ENCODE data around the gene ATP6V1B1. TPM values are rescaled to one million over a fixed set of nuclear protein-coding genes. Genes with fewer than 3 reads are reported as not detected.

Gene ATP6V1B1
- total and polyA plus RNA-seq, 10 of the 15 experiments (the other 5 are each of a cell fraction or from before 2014, with no cell fraction given) = not detected

- peak; percentile 68 for FAIRE-seq
- intact Hi-C loops (cut with micrococcal nuclease; ENCODE audit: unreplicated experiment) = no loop called here
- 0 out of 2 replicates have a peak overlapping the region, but pooled peaks have one; percentile 38 for H2AFZ ChIP-seq (ENCODE audit: control insufficient read depth, low read depth, low read length)
- CTCF ChIA-PET = interaction anchor here (0.9 to 2.2 kb wide), 11 partner anchors 9 to 681 kb away, joined by 3 to 18 read pairs (median 4); partner anchors contain the start of genes NAGK and TEX261
- no TSS peak for BruUV-seq (replicated peaks)
- H3K9ac ChIP-seq (ENCODE audit: control insufficient read depth, insufficient read depth, low read length) = no peak overlapping the region
- SMC1A ChIA-PET (ENCODE audit: uncharacterized antibody, unreplicated experiment) = interaction anchor here (1.0 to 2.0 kb wide), 4 partner anchors 16 to 21 kb away, joined by 3 to 11 read pairs (median 4); no protein-coding TSS in a partner anchor
- RAD21 ChIA-PET (ENCODE audit: unreplicated experiment) = interaction anchor here (1.2 kb wide), 2 partner anchors 16 to 172 kb away, joined by 4 read pairs; no protein-coding TSS in a partner anchor
- DNase-seq (ENCODE audit: low read depth, low spot score) = no peak
- H3K9me3 ChIP-seq (replicated peaks; ENCODE audit: control insufficient read depth, insufficient read depth, low read length) = no peaks in the 10 kb centered on the region
- WGBS (ENCODE audit: insufficient coverage, insufficient replicate concordance, low lambda C conversion rate, missing lambda C conversion rate) = 19% methylated on average over 32 of the region's 32 CpGs
- H4K20me1 ChIP-seq (ENCODE audit: control insufficient read depth, insufficient read depth) = no peaks in the 10 kb centered on the region
- peaks cover 5 to 18% of the 10 kb centered on the region in 2 experiments; a peak in 3 of 4 replicates for H3K36me3 ChIP-seq (ENCODE audit: control insufficient read depth in 2 of 2, insufficient read depth in 2 of 2, low read length in 1 of 2)
- H3K4me3 ChIP-seq = no peak overlapping the region
- no peaks in the 10 kb centered on the region for H3K27me3 ChIP-seq (replicated peaks in 1 of 2; ENCODE audit: control insufficient read depth in 2 of 2, insufficient read depth in 2 of 2, low read length in 1 of 2)
- peak overlapping the region; percentile 17; the same call in 1 of the 2 replicates for H3K4me2 ChIP-seq (ENCODE audit: control insufficient read depth, insufficient read depth)
- H3K4me1 ChIP-seq (ENCODE audit: control insufficient read depth, insufficient read depth, low read length) = no peaks in the 10 kb centered on the region
- in situ Hi-C loops (cut with MboI) = no loop called here
- H3K79me2 ChIP-seq (ENCODE audit: control insufficient read depth, insufficient read depth, low read length) = no peaks in the 10 kb centered on the region
- POLR2A ChIA-PET = no interaction called here
- peak; percentile 99 for ATAC-seq
- no peak overlapping the region for H3K27ac ChIP-seq (ENCODE audit: control insufficient read depth, insufficient read depth)
- TF ChIP-seq, protein P1, sequence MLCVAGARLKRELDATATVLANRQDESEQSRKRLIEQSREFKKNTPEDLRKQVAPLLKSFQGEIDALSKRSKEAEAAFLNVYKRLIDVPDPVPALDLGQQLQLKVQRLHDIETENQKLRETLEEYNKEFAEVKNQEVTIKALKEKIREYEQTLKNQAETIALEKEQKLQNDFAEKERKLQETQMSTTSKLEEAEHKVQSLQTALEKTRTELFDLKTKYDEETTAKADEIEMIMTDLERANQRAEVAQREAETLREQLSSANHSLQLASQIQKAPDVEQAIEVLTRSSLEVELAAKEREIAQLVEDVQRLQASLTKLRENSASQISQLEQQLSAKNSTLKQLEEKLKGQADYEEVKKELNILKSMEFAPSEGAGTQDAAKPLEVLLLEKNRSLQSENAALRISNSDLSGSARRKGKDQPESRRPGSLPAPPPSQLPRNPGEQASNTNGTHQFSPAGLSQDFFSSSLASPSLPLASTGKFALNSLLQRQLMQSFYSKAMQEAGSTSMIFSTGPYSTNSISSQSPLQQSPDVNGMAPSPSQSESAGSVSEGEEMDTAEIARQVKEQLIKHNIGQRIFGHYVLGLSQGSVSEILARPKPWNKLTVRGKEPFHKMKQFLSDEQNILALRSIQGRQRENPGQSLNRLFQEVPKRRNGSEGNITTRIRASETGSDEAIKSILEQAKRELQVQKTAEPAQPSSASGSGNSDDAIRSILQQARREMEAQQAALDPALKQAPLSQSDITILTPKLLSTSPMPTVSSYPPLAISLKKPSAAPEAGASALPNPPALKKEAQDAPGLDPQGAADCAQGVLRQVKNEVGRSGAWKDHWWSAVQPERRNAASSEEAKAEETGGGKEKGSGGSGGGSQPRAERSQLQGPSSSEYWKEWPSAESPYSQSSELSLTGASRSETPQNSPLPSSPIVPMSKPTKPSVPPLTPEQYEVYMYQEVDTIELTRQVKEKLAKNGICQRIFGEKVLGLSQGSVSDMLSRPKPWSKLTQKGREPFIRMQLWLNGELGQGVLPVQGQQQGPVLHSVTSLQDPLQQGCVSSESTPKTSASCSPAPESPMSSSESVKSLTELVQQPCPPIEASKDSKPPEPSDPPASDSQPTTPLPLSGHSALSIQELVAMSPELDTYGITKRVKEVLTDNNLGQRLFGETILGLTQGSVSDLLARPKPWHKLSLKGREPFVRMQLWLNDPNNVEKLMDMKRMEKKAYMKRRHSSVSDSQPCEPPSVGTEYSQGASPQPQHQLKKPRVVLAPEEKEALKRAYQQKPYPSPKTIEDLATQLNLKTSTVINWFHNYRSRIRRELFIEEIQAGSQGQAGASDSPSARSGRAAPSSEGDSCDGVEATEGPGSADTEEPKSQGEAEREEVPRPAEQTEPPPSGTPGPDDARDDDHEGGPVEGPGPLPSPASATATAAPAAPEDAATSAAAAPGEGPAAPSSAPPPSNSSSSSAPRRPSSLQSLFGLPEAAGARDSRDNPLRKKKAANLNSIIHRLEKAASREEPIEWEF (IDR thresholded peaks at IDR 0.05; ENCODE audit: insufficient replicate concordance, low read depth, low read length) = no peak
- TF ChIP-seq ZBTB11 (CRISPR knock-in tag; IDR thresholded peaks at IDR 0.05) (no peak), MTA2 (IDR thresholded peaks at IDR 0.05; ENCODE audit: low read depth) (no peak), BHLHE40 (IDR thresholded peaks at IDR 0.05; ENCODE audit: borderline replicate concordance in 1 of 2, low read depth in 2 of 2, low read length in 1 of 2) (peak in 1 of 2 experiments; percentile 63; a peak in 2 of 4 replicates), RELB (IDR thresholded peaks at IDR 0.05; ENCODE audit: low read depth) (no peak), BCLAF1 (IDR thresholded peaks at IDR 0.05) (no peak), RB1 (IDR thresholded peaks at IDR 0.05; ENCODE audit: borderline replicate concordance) (no peak), ZNF274 (IDR thresholded peaks at IDR 0.05; ENCODE audit: insufficient read depth, insufficient read length) (no peak)
These were observed 49.0 kb downstream of the ATP6V1B1 start for GRCh38 chr2:70984576-70985282.

All from GM12878 (cell line).